ENCODE measurements around the gene CYSRT1.

DNA sequence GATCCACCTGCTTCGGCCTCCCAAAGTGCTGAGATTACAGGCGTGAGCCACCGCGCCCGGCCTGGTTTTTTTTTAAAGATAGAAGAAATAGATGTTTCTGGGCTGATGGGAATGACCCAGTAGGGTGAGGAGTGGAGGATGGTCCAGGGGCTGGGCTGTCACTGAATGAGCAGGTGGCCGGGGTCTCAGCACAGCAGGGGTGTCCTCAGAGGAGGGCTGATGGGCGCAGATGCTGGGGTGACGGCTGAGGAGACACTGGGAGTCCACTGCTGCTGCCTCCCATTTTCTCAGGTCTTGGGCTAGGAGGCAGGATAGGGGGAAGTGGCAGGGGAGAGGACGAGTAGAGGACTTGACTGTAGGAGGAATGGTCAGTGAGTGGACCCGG lies 50.2 kb downstream of the CYSRT1 start:
- TF ChIP-seq, protein P1, sequence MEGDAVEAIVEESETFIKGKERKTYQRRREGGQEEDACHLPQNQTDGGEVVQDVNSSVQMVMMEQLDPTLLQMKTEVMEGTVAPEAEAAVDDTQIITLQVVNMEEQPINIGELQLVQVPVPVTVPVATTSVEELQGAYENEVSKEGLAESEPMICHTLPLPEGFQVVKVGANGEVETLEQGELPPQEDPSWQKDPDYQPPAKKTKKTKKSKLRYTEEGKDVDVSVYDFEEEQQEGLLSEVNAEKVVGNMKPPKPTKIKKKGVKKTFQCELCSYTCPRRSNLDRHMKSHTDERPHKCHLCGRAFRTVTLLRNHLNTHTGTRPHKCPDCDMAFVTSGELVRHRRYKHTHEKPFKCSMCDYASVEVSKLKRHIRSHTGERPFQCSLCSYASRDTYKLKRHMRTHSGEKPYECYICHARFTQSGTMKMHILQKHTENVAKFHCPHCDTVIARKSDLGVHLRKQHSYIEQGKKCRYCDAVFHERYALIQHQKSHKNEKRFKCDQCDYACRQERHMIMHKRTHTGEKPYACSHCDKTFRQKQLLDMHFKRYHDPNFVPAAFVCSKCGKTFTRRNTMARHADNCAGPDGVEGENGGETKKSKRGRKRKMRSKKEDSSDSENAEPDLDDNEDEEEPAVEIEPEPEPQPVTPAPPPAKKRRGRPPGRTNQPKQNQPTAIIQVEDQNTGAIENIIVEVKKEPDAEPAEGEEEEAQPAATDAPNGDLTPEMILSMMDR (conservative IDR thresholded peaks at IDR 0.05; ENCODE audit: low read length) = no peak
- no peak for TF ChIP-seq EZH2phosphoT487 (IDR thresholded peaks at IDR 0.05; ENCODE audit: borderline replicate concordance, low read depth, low read length)

Data from OCI-LY7 (cell line).